Erythroblast (primary cell): ENCODE results near the gene TAF7L.

ENCODE experiments used
- GATA1 ChIP-seq: IDR thresholded peaks from 2 replicates; pipeline ENCODE4 v1.6.1; 2011; ENCODE audit warnings: low read depth, mild to moderate bottlenecking, control low read depth, low read length, moderate library complexity
- POLR2A ChIP-seq: IDR thresholded peaks from 2 replicates; pipeline ENCODE4 v1.6.1; 2011; ENCODE audit warnings: mild to moderate bottlenecking, low read length

DNA sequence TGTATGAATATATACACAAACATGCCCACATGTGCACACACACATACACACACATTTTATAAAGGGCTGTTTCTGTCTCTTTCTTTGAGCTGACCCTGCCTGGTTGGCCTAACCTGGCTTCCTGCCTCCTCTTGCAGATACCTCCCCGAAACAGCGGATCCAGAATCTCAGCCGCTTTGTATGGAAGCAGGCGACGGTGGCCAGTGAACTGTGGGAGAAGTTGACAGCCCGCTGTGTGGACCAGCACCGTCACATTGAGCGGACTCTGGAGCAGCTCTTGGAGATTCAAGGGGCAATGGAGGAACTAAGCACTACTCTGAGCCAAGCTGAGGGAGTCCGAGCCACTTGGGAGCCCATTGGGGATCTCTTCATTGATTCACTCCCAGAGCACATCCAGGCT, 49.6 kb downstream of the TAF7L start:
- TF ChIP-seq POLR2A, result no peak
- TF ChIP-seq GATA1, result no peak
